ENCODE data around the gene DDX20. TPM values are rescaled to one million over a fixed set of nuclear protein-coding genes. Genes with fewer than 3 reads are reported as not detected.
A peak's percentile ranks its signal among the peaks of the same experiment; 100 is the strongest.

Gene DDX20
- total RNA-seq, 1 donor from 2014 or later = 24.7 TPM

DNA sequence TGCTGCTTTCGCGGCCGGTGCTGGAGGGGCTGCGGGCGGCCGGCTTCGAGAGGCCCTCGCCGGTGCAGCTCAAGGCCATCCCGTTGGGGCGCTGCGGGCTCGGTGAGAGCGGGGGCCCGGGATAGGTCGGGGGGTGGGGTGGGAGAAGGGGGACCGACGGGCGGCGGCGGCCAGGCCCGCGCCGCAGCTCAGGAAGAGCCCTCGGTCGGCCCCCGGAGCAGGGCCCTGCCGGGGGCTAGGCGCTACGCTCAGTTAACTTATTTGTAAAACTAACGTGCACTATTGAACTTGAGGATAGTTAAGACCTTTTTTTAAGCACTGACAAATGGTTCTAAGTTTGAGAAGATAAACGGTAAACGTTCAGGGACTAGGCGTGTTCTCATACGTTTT lies 418 bp downstream of the DDX20 start:
- H3K36me3 ChIP-seq (ENCODE audit: control insufficient read depth, insufficient read depth, low read length) = no peaks in the 10 kb centered on the region
- H3K27me3 ChIP-seq (ENCODE audit: control insufficient read depth, insufficient read depth, low read length) = no peaks in the 10 kb centered on the region
- TF ChIP-seq, protein P1, sequence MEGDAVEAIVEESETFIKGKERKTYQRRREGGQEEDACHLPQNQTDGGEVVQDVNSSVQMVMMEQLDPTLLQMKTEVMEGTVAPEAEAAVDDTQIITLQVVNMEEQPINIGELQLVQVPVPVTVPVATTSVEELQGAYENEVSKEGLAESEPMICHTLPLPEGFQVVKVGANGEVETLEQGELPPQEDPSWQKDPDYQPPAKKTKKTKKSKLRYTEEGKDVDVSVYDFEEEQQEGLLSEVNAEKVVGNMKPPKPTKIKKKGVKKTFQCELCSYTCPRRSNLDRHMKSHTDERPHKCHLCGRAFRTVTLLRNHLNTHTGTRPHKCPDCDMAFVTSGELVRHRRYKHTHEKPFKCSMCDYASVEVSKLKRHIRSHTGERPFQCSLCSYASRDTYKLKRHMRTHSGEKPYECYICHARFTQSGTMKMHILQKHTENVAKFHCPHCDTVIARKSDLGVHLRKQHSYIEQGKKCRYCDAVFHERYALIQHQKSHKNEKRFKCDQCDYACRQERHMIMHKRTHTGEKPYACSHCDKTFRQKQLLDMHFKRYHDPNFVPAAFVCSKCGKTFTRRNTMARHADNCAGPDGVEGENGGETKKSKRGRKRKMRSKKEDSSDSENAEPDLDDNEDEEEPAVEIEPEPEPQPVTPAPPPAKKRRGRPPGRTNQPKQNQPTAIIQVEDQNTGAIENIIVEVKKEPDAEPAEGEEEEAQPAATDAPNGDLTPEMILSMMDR (IDR thresholded peaks at IDR 0.05; ENCODE audit: insufficient read depth, low read length, poor library complexity, severe bottlenecking) = no peak
- H3K4me3 ChIP-seq (ENCODE audit: low read depth, low read length) = peak overlapping the region; percentile 81
- DNase-seq (ENCODE audit: low read depth) = no peak

DNA sequence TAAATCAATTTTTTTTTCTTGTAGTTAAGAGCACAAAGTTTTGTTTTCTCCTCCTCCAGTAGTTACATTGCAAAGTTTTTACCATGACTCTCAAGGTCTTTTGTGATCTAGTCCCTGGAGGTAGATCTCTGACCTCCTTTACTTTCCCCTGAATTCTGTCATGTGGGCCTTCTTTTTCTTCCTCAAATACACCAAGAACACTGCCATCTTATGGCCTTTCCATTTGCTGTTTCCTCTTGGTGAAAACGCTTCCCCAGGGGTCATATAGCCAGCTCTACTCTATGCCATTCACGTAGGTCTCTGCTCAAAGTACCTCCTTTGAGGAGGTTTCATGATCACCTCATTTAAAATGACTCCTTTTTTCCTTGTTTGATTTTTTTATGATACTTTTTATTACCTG lies 2.7 kb downstream of the DDX20 start:
- H3K36me3 ChIP-seq (ENCODE audit: control insufficient read depth, insufficient read depth, low read length) = no peaks in the 10 kb centered on the region
- H3K4me3 ChIP-seq (ENCODE audit: low read depth, low read length) = no peak overlapping the region
- no peaks in the 10 kb centered on the region for H3K27me3 ChIP-seq (ENCODE audit: control insufficient read depth, insufficient read depth, low read length)
- TF ChIP-seq, protein P1 (IDR thresholded peaks at IDR 0.05; ENCODE audit: insufficient read depth, low read length, poor library complexity, severe bottlenecking) = peak; percentile 4
- DNase-seq (ENCODE audit: low read depth) = no peak

DNA sequence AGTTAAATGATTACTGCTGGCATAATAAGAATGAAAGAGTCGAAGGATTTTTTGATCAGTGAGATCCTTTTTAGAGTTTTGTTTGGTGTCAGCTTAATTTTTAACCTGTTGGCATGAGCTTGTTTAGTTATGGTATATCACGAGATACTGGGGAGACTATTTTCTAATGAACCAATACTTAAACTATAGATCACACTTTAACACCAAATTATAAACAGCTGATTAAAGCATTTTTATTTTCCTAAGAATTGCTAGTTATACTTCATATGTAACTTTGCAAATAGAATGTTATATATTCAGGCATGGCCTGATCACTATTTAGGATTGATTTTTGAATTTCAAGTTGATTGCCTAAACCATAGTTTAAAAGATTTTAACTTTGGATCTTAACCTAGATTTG lies 6.0 kb downstream of the DDX20 start:
- Histone ChIP-seq H3K4me3 (ENCODE audit: low read depth, low read length) (no peak overlapping the region), H3K27me3 (ENCODE audit: control insufficient read depth, insufficient read depth, low read length) (no peaks in the 10 kb centered on the region), H3K36me3 (ENCODE audit: control insufficient read depth, insufficient read depth, low read length) (no peaks in the 10 kb centered on the region)
- no peak for DNase-seq (ENCODE audit: low read depth)
- TF ChIP-seq, protein P1 (IDR thresholded peaks at IDR 0.05; ENCODE audit: insufficient read depth, low read length, poor library complexity, severe bottlenecking) = no peak

DNA sequence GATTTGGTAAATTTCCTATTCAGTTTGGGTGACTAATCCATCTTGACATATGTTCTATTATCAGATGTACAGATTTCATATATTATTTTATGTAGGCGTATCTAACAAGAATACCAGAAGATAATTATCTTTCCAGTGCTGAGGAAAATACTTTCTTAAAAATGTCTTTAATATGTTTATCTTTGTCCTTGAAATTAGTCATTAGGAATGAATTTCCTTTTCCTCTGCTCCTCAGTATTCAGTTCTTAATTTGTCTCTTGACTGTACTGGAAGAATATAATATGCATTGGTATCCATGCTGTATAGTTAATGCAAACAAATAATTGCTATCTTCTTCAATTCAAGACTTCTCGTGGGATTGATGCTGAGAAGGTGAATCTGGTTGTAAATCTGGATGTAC lies 6.6 kb downstream of the DDX20 start:
- H3K36me3 ChIP-seq (ENCODE audit: control insufficient read depth, insufficient read depth, low read length) = no peaks in the 10 kb centered on the region
- TF ChIP-seq, protein P1 (IDR thresholded peaks at IDR 0.05; ENCODE audit: insufficient read depth, low read length, poor library complexity, severe bottlenecking) = no peak
- H3K4me3 ChIP-seq (ENCODE audit: low read depth, low read length) = no peak overlapping the region
- no peak for DNase-seq (ENCODE audit: low read depth)
- H3K27me3 ChIP-seq (ENCODE audit: control insufficient read depth, insufficient read depth, low read length) = no peaks in the 10 kb centered on the region

DNA sequence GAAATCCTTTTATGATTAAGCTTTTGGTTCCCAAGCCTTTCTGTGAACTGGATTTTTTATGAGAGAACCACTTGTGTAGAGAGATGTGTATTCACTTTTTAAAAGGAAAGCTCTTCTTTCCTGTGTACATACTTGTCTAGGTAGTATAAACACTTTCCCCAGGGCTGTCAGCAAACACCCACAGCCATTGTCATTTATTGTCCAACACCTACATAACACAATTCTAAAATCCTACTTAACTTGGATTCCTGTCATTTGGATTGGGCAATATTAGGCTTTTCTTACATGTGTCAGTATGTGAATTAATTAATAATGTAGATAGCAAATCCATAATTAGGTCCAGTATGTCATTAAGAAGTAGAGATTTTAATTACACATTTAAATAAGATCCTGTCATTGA lies 12.3 kb downstream of the DDX20 start:
- Histone ChIP-seq H3K27me3 (ENCODE audit: control insufficient read depth, insufficient read depth, low read length) (no peaks in the 10 kb centered on the region), H3K36me3 (ENCODE audit: control insufficient read depth, insufficient read depth, low read length) (no peaks in the 10 kb centered on the region), H3K4me3 (ENCODE audit: low read depth, low read length) (no peak overlapping the region)
- TF ChIP-seq, protein P1 (IDR thresholded peaks at IDR 0.05; ENCODE audit: insufficient read depth, low read length, poor library complexity, severe bottlenecking) = no peak
- DNase-seq (ENCODE audit: low read depth) = no peak

DNA sequence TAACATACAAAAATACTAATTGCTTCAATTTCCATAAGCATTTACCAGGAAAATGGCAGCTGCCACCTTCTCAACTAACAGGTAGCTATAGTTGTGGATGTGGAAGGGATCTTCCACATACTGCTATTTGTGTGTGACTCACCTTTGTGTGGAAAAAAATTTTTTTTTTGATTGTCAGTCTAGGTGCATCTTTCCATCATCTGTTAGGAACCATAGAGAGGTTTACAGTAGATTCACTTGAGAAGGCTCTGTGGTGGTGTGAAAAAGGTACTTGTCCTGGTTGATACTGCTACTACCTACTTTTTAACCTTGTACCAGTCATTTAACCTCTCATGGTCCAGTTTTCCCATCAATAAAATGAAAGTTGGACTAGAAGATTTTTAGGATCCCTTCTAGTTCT lies 12.9 kb downstream of the DDX20 start:
- no peak for DNase-seq (ENCODE audit: low read depth)
- no peaks in the 10 kb centered on the region for H3K36me3 ChIP-seq (ENCODE audit: control insufficient read depth, insufficient read depth, low read length)
- TF ChIP-seq, protein P1 (IDR thresholded peaks at IDR 0.05; ENCODE audit: insufficient read depth, low read length, poor library complexity, severe bottlenecking) = no peak
- no peak overlapping the region for H3K4me3 ChIP-seq (ENCODE audit: low read depth, low read length)
- H3K27me3 ChIP-seq (ENCODE audit: control insufficient read depth, insufficient read depth, low read length) = no peaks in the 10 kb centered on the region

All from kidney epithelial cell (primary cell).